H1 (cell line): ENCODE results near the gene ZDHHC23. TPM values are rescaled to one million over a fixed set of nuclear protein-coding genes. Genes with fewer than 3 reads are reported as not detected.

ENCODE experiments used
- BACH1 ChIP-seq: IDR thresholded peaks from 2 replicates; pipeline ENCODE4 v1.6.1; 2012; ENCODE audit warnings: low read length, improper control_type of control experiment
- CHD1 ChIP-seq: IDR thresholded peaks from 2 replicates; pipeline ENCODE4 v1.6.1; 2012; ENCODE audit warnings: low read depth, low read length, improper control_type of control experiment
- EZH2 ChIP-seq: fragments of 200-600 bp; sonication (generic); IDR thresholded peaks from 2 replicates; pipeline ENCODE4 v1.7.1; 2012; ENCODE audit warnings: low read depth, mild to moderate bottlenecking, moderate library complexity, low read length, inconsistent platforms; ENCODE audit not compliant: severe bottlenecking
- polyA plus RNA-seq, 7 experiments: library from polyadenylated mRNA; depleted of rRNA in 3 of 7; stranded (reverse) in 5 of 7; unstranded in 2 of 7; fragments of >200 nt in 5 of 7; fragments of 200-250 nt in 2 of 7; gene quantifications; 1 replicate in 5 of 7; 2 replicates in 1 of 7; 4 replicates in 1 of 7; pipeline versions ENCODE4 v1.2.1 to v1.2.3, GENCODE V29; 2011 to 2013; ENCODE audit warnings: missing spikeins in 2 of 7, mixed read lengths in 2 of 7
- total RNA-seq: library from RNA; stranded (reverse); fragmentation: NEBNext Ultra II Directional; extraction: Animal tissue kit (Norgen Biotek cat#: 25700); gene quantifications from 2 replicates; pipeline ENCODE4 v1.2.1, GENCODE V29; 2021

Gene ZDHHC23
- total and polyA plus RNA-seq, 2 of the 8 experiments (the other 6 are each of a cell fraction or from before 2014, with no cell fraction given) = 6.2 to 15.7 TPM

DNA sequence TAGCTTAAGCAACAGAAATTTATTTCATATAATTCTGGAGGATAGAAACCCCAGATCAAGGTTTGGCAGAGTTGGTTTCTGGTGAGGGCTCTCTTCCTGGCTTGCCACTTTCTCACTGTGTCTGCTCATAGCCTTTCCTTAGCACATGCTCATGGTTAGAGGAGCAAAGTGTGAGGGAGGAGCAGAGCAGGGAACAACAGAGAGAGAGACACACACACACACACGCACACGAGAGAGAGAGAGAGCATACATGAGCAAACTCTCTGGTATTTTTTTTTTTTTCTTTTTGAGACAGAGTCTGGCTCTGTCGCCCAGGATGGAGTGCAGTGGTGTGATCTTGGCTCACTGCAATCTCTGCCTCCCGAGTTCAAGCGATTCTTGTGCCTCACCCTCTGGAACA, 36.8 kb upstream of the ZDHHC23 start (continued):
- TF ChIP-seq CHD1 (no peak), EZH2 (no peak), BACH1 (no peak)
